GM18520 (cell line): ENCODE results near the gene SELENOT.
A peak's percentile ranks its signal among the peaks of the same experiment; 100 is the strongest.
"Not testable (repeated sequence)": the region's sequence is repeated elsewhere in the genome, so short reads cannot be mapped to it uniquely, and the experiment has no call there.

Experiments used
- ATAC-seq: cut with Tn5 transposase; IDR thresholded peaks from one replicate; pipeline ENCODE4 v1.9.1; 2021; ENCODE audit not compliant: unreplicated experiment

The SELENOT gene, protein sequence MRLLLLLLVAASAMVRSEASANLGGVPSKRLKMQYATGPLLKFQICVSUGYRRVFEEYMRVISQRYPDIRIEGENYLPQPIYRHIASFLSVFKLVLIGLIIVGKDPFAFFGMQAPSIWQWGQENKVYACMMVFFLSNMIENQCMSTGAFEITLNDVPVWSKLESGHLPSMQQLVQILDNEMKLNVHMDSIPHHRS

DNA sequence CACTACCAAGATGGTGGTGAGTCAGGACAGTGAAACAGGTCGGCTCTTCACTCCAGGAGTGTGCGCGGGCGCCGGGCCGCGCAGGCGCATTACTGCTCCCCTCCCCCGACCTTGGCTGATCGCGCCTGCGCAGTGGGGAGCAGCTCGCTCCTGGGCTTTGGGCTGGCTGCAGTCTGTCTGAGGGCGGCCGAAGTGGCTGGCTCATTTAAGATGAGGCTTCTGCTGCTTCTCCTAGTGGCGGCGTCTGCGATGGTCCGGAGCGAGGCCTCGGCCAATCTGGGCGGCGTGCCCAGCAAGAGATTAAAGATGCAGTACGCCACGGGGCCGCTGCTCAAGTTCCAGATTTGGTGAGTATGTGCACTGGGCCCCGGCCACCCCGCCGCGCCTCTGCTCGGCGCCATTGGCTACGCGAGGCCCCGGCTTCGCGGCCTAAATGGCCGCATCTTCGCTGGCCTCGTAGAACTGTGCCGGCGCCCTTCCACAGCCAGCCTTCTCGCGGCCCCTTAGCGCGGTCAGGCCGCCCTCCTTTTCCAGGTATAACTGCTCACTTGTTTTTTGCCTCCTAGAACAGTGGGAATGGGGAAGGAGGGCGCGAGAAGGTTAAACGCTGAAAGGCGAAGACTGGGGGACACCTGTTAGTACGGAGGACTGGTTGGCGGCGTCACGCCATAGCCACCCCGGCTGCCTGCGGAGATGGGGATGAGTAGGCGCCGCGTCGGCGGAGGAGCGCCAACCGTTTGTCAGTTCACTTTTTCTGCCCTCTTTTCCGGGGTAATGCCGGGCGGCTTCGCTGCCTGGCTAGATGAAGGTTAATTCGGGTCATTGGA, at the start of gene SELENOT:
TSS of gene SELENOT (plus strand) at position 169 of the 827 bp plus-strand sequence. CDS start at position 211, 42 bp downstream.
- peak; percentile 45 for ATAC-seq

DNA sequence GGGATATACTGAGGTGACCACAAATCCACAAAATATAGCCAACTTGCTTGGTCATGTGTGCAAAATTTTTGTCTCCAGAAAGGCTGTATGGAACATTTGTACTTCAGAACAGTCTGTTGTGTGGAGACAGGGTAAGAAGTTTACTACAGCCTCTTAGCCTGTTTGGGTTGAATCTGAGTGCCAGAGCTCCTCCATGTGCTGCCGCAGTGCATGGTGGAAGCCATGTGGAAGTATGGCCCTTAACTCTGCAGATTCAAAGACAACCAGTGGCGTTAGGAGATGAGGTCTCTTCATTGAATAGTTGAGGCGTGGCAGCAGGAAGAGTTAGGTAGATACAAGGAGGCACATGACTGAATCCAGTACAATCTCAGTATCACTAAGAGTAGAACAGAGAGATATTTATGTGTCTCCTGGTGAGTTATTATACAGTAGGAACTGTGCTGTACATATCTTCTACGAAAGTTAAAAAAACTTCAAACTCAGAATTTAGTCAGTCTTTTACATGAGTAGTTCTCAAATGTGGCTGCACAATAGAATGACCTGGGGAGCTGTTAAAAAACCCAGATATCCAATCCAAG, 47.2 kb upstream of the SELENOT start:
- no peak for ATAC-seq

DNA sequence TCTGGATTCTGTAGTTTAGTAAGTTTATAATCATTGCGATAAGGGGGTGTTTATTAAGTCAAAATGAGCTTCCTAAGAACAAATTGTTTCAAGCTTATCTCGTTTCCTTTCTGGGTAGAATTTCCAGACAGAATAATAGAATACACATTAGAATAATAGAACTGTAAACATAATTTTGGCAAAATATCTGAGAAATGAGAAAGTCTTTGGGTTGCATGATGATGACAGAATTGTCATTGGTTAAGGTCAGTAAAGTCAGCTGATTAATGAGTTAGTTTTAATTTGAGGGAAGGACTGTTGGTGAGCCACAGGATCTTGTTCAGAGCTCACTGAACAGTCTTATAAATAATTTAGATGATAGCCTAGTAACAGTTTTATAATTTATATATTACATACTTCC, 46.3 kb upstream of the SELENOT start:
- ATAC-seq = no peak

DNA sequence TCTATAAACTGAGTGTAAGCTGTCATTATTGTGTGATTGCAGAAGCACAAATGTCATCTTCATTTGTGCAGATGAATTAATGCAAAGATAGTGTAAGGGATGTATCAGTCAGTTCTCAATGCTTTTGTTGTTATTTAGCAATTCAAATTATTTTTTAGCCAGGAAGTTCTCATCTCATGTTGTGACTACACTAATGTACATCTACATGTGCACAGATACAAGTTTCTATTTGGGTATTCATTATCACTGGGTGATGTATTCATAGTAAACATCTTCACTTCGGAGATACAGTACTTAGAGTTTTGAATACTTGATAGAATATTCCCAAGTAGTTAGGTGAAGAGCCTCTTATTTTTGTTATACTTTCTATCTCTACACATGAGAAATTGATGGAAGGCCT, 45.4 kb upstream of the SELENOT start:
- no peak for ATAC-seq

DNA sequence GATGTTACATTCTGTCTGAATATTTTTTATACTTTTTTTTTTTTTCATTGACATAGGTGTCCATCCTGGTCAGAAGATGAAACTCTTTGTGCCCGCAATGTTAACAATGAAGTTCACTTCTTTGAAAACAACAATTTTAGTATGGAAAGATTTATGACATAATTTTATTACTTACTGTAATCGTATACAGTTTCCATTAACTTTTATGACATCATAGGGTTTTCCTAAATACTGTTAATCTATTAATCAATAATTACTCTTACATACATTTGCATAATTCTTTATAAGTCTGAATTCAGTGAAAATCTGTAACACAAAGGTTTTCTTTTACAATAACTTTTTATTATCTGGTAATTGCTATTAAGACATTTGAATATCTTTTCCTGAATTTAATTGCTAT, 38.9 kb upstream of the SELENOT start:
- no peak for ATAC-seq

DNA sequence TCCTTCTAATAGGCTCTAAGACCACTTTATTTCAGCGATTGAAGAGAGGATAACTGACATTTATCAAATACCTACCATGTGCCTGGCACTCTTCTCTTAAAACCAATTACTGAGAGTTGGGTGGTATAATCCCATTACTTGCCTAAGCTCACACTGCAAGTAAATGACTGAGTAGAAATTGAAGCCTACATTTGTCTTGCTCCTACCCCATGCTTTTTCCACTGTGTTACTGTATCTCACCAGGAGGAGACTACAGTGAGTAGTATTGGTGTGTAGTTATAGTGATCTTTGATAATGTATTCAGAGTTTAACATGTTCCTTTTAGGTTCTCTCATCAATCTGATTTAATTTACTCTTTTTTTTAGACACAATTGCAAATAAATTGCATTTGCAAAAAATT, 35.8 kb upstream of the SELENOT start:
- ATAC-seq = no peak

DNA sequence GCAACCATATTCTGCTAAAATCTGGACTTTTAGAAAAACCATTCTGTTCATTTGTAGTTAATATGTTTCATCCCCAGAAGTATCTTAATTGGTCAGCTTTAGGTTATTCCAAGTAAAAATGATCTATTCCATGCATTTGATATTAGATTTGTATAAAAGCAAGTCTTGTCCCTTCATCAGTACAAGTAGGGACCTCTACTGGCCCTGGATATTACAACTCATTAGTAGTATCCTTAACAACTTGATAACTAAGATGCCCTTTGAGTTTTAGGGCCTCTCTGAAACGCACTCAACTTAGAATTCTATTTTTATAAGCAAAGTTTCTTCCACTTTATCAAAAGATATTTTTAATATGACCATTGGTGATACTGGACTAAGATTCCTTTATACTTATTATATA, 25.3 kb upstream of the SELENOT start:
- no peak for ATAC-seq

DNA sequence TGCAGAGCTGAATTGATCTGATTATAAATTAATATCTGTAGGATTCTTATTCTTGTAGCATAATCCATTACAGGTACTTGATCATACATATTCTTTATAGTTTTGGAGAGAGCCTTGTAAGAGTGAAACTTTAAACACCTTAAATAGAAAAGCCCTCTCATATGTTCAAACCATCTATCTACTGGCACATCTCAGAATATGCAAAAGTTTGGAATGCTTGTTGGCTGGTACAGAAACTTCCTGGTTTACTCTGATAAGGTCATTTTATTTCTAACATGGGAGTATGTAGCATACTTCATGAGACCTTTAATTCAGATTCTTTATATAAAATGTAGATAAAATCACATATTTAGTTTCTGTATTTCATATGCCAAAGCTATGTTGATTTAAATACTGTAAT, 21.9 kb upstream of the SELENOT start:
- no peak for ATAC-seq

DNA sequence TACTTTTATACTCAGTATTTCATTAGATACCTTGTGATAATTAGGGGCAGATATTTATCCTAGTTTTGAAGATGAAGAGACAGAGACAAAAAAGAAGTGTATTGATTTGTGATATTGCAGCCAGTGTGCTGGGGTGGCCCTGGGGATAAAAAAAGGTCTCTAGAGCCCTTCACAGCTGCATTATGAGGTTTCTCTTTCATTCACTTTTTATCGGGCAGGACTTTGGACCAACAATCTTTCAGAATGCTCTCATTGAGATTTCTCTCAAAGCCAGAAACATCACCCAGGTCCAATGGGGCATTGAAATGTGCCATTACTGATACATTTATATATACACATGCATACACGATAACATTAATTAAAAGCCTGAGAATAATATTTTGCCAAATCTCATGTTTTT, 20.5 kb upstream of the SELENOT start:
- peak; percentile 38 for ATAC-seq

DNA sequence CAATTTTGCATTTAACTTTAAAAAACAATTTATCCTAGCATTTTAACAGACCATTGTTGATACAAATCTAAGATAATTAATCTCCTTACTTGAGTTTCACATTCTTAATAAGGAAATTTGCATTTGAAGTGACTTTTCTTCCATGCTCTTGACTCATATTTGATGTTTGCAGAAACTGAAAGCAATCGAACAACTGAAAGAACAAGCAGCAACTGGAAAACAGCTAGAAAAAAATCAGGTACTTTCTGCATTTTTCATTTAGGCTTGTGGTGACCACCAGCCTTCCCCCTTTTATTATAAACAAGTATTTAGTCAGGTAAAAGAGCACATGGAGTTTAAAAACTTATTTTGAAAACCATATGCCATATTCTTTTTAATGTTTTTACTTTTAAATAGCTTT, 20.1 kb upstream of the SELENOT start:
- ATAC-seq = peak; percentile 43

DNA sequence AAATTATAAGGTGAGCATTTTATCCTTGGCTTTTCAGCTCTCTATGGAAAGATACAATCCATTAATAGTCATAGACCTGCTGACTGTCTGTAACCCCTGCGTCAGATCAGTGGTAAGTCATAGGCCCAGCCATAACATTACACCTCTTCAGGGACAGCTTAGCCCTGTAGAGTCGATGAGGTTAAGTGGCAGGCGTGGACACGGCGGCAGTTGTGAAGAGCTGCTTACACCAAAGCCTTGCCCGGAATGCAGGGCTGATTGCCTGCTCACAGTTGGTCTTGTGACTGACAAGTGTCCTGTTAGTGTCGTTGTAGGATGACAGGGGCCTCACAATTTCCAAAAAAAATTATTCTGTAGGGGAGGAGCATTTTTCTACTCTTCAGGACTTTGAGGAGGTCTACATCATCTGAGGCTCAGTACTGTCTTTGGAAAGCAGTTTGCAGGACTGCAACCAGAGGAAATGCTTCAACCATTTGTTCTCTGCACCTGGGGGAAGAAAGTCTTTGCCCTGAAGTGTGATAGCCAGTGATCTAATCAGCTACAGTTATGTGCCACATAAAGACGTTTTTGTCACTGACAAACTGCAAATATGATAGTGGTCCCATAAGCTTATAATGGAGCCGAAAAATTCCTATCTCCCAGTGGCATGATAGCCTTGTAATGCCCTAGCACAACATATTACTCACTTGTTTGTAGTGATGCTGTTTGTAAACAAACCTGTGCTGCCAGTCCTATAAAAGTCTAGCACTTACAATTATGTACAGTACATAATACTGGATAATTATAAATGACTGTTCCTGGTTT, 14.9 kb upstream of the SELENOT start:
- ATAC-seq = no peak

DNA sequence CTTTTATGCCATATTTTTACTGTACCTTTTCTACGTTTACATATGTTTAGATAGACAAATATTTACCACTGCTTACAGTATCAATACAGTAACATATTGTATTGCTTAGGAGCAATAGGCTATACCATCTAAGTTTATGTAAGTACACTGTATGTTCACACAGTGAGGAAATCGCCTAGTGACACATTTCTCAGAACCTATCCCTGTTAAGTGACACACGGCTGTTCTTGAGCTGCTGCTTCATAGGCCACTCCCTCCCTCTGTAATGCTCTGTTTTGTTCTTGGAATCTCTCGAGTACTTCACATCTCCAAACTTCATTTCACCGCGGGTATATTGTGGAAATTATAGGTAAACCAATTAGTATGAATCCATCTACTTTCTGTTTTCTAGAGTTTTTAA, 13.4 kb upstream of the SELENOT start:
- no peak for ATAC-seq

DNA sequence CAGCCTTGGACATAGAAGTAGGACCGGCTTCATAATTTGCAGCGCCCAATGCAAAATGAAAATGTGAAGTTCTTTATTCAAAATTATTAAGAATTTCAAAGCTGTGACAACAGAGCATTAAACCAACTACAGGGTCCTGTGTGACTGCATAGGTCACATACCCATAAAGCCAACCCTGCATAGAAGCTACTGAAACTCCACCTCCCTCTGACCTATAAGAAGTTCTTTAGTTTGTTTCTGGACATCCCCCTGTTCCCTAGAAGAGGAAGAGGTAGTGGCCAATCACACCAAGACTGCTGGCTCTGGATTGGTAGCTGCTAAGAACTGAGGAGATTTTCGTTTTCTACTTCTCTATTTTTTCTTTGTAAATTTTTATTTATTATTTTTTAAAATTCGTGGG, 9.0 kb upstream of the SELENOT start:
- no peak for ATAC-seq

DNA sequence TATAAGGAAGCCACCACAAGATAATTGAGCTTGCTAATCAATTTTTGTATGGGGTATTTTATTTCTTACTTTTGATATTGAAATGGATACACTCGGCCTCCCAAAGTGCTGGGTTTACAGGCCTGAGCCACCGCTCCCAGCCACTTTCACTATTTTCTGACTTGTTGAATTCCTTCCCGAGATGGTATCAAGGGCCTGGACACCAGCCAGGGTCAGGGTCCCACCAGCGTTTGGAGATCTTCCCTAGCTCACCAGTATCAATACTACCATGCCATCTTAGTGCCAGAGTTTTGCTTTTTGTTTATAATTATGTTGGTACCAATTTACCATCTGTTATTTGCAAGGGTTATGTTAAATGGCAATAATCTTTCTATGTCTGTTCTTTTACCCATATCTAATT, 5.5 kb upstream of the SELENOT start:
- no peak for ATAC-seq

DNA sequence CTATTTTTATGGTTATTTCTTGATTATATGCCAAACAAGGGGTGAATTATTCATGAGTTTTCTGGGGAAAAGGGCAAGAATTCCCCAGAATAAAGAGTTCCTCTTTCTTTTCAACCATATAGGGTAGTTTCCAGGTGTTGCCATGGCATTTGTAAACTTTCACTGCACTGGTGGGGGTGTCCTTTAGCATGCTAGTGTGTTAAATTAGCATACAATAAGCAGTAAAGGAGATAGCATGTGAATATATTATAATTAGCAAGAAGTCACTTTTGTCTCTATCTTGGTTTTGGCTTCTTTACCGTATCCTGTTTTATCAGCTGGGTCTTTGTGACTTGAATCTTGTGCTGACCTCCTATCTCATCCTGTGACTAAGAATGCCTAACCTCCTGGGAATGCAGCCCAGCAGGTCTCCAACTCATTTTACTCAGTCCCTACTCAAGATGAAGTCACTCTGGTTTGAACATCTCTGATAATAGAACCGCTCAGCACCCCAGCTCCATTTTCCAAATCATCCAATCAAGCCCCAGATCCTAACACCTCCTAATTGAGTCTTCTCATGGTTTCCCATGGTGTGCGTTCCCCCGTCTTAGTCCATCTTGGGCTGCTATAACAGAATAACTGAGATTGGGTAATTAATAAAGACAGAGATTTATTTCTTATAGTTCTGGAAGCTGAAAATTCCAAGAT, 3.4 kb upstream of the SELENOT start:
- ATAC-seq = peak; percentile 24

DNA sequence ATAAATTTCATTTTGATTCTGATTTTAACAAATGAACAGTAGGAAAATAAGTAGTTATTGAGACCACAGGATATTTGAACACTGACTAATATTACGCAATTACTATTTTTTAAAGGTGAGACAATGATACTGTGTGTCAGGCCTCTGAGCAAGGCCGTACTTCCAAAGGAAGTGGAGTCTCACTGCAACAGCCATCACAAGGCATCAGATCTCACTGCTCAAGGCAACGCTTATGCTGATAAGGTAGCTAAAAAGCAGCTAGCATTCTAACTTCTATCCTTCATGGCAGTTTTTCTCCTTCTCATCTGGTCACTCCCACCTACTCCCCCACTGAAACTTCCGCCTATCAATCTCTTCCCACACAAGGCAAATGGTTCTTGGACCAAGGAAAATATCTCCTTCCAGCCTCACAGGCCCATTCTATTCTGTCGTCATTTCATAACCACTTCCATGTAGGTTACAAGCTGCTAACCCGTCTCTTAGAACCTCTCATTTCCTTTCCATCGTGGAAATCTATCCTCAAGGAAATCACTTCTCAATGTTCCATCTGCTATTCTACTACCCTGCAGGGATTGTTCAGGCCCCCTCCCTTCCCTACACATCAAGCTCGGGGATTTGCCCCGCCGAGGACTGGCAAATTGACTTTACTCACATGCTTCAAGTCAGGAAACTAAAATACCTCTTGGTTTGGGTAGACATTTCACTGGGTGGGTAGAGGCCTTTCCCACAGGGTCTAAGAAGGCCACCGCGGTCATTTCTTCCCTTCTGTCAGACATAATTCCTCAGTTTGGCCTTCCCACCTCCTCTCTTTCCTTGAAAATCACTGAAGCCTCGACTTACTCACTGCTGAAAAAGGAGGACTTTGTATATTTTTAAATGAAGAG, 2.2 kb upstream of the SELENOT start:
- ATAC-seq = not testable (repeated sequence)

DNA sequence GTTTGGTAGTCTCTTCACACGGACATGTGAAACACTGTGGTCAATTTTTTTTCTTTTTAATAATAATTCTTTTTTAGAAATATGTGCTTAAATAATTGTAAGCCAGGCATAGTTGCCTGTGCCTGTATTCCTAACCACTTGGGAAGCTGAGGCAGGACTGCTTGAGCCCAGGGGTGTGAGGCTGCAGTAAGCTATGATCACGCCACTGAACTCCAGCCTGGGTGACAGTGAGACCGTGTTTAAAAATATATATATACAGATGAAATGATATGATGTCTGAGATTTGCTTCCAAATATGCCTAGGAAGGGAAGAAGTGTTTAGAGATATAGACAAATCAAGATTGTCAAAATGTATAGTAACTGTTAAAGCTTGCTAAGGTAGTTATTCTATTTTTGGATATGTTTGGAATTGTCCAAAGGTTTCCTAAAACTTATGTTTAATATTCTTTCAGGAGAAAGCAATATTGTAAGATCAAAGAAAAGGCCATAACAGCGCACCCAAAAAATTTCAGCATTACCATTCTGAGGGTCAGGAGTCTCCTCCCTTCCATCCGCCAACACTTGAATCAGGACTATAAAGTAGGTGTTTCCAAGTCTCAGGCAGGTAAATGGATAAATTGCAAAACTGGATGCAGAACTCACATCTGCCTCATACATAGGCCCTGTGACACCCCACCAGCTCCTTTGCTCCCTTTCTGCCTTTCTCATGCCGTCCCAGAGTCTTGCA, 532 bp upstream of the SELENOT start:
- ATAC-seq = peak; percentile 0

DNA sequence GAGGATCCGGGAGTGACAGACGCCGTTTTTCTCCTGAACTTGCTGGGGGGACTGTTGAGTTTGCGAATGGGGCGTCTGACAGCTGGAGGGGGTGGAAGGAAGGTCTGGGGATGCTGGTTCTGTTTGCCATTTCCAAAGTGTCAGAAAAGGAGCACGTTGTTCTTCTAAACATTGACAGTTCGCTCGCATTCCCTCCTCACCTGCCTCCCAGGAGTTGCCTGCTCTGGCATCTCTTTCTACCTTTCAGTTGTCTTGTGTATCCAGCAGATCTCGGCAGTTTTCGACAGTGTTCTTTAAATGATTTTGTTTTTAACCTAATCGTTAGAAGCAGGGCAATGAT, 829 bp downstream of the SELENOT start:
- ATAC-seq = no peak

DNA sequence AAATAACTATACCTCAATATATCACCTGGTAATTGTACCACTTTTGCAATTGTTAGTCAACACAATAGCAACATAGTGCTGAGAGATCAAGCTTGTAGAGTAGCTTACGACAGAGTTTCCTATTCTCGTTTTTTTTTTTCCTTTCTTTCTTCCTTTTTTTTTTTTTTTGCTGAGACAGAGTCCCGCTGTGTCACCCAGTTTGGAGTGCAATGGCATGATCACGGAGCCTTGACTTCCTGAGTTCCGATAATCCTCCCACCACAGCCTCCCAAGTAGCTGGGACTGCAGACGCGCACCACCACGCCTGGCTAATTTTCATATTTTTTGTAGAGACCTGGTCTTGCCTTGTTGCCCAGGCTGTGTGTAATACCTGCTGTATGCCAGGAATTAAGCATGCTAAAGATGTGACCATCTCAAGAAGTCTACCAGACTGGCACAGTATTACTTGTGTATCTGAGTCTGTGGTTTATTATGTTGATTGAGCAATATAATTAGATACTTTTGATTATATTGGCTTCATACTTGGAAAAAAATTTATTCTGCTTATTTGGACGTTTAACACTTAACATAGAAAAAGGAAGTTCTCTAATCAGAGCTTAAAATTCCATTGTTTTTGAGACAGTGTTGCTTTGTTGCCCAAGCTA, 3.0 kb downstream of the SELENOT start:
- no peak for ATAC-seq
